ENCODE data around the gene TCL1A.

GRCh38 chr14:95685978-95686922, 27.7 kb downstream of the TCL1A start, which contains the start of gene TCL1B:
- TF ChIP-seq CTCF (IDR thresholded peaks at IDR 0.05) (no peak), POLR2A (IDR thresholded peaks at IDR 0.05) (no peak)
